ENCODE measurements around the gene EFHC1. TPM values are rescaled to one million over a fixed set of nuclear protein-coding genes. Genes with fewer than 3 reads are reported as not detected.

The EFHC1 gene
- polyA plus RNA-seq, 4 donors = 10.4 to 23.8 (median 19.7) TPM

DNA sequence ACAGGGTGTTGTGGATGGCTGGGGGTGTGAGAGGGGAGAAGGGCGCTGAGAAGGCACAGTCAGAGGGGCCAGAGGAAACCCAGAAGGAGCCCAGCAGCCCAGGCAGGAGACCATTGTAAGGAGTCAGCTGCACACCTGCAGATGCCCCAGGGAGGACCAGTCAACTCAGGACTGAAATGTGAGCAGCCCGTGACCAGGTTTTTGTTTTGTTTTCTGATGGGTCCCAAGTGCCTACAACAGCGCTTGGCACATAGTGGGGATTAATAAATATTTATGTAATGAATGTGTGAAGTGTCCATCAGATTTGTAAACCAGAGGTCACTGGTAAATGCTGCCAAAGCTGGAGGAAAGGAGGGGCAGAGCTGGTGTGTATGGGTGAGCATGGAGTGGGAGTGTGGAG, 126.5 kb downstream of the EFHC1 start:
- Histone ChIP-seq H3K36me3 (ENCODE audit: control insufficient read depth in 3 of 3, insufficient read depth in 2 of 3, low read depth in 1 of 3, low read length in 3 of 3) (peaks cover 0 to 22% (median 0%) of the 10 kb centered on the region in 3 donors), H3K4me1 (ENCODE audit: control insufficient read depth in 3 of 3, insufficient read depth in 2 of 3, low read depth in 1 of 3, low read length in 2 of 3) (peaks cover 23 to 59% (median 30%) of the 10 kb centered on the region in 3 donors)
- no peak for FAIRE-seq

DNA sequence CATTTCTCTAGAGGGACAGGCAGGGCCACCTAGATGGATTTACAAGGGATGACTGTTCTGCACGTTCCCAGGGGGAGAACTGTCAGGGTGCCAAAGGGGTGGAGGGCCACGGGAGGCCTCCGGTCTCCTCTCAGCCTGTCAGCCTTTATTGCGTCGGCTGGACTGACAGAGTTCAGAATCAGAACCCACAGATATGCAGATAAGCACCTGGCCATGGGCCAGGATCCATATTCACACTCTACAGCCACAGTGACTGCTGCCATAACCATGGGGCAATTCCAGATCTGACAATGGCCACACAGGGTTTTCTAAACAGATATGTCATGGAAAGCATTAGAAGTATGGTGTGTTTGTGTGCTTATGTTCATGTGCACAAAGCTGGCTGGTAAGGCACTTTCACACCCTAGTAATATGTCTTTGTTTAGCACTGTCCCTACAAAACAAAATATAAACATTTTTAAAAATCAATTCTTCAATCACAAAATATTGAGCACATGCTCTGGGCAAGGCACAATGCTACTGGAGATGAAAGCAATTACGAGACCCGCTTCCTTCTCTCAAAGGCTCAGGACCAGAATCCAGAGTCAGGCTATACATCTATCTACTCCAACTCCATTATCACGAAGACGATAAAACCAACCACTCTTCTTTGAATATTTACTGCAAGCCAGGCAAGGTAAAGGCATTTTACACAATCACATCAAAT, 127.7 kb downstream of the EFHC1 start:
- Histone ChIP-seq H3K36me3 (ENCODE audit: control insufficient read depth in 3 of 3, insufficient read depth in 2 of 3, low read depth in 1 of 3, low read length in 3 of 3) (peaks cover 0 to 24% (median 0%) of the 10 kb centered on the region in 3 donors), H3K4me1 (ENCODE audit: control insufficient read depth in 3 of 3, insufficient read depth in 2 of 3, low read depth in 1 of 3, low read length in 2 of 3) (peaks cover 23 to 70% (median 38%) of the 10 kb centered on the region in 3 donors), H3K4me3 (ENCODE audit: low read depth in 1 of 3, low read length in 3 of 3) (no peak overlapping the region), H3K9me3 (ENCODE audit: control insufficient read depth in 2 of 2, insufficient read depth in 1 of 2, low read depth in 1 of 2, low read length in 1 of 2) (no peaks in the 10 kb centered on the region), H3K27ac (ENCODE audit: low read depth in 1 of 3, low read length in 2 of 3) (no peak overlapping the region), H3K27me3 (ENCODE audit: control insufficient read depth in 3 of 3, insufficient read depth in 3 of 3, low read length in 3 of 3) (no peaks in the 10 kb centered on the region)
- 46 to 54% (median 48%) methylated on average over 9 of the region's 9 CpGs for WGBS, 3 donors
- no peak for FAIRE-seq
- DNase-seq = peak; percentile 70 to 87

More for the DNA sequence above, 126.5 kb downstream of the EFHC1 start:
- no peak overlapping the region for H3K4me3 ChIP-seq (ENCODE audit: low read depth in 1 of 3, low read length in 3 of 3)
- H3K27ac ChIP-seq (ENCODE audit: low read depth in 1 of 3, low read length in 2 of 3) = no peak overlapping the region
- DNase-seq = no peak
- no peaks in the 10 kb centered on the region for H3K27me3 ChIP-seq (ENCODE audit: control insufficient read depth in 3 of 3, insufficient read depth in 3 of 3, low read length in 3 of 3)
- no peaks in the 10 kb centered on the region for H3K9me3 ChIP-seq (ENCODE audit: control insufficient read depth in 2 of 2, insufficient read depth in 1 of 2, low read depth in 1 of 2, low read length in 1 of 2)
- 71 to 97% (median 94%) methylated on average over 3 of the region's 3 CpGs for WGBS, 3 donors

DNA sequence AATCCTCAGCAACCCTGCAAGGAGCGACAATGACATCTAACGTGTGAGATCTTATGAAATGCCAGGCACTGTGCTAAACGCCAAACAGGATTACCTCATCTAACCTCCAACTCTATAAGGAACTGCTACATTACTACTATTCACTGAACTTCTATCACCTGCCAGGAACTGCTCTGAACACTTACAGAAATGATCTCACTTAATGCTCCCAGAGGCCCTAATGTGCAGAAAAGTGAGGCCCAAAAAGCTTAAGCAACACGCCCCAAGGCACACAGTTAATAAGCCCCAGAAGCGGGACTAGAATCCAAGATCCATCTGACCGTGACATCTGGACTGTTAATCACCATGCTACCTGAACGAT, 128.2 kb downstream of the EFHC1 start:
- no peak overlapping the region for H3K4me3 ChIP-seq (ENCODE audit: low read depth in 1 of 3, low read length in 3 of 3)
- H3K27ac ChIP-seq (ENCODE audit: low read depth in 1 of 3, low read length in 2 of 3) = no peak overlapping the region
- WGBS, 3 donors = 74 to 78% (median 77%) methylated on average over 7 of the region's 7 CpGs
- H3K36me3 ChIP-seq (ENCODE audit: control insufficient read depth in 3 of 3, insufficient read depth in 2 of 3, low read depth in 1 of 3, low read length in 3 of 3) = peaks cover 0 to 24% (median 0%) of the 10 kb centered on the region in 3 donors
- DNase-seq (no peak), FAIRE-seq (no peak)
- H3K9me3 ChIP-seq (ENCODE audit: control insufficient read depth in 2 of 2, insufficient read depth in 1 of 2, low read depth in 1 of 2, low read length in 1 of 2) = no peaks in the 10 kb centered on the region
- peaks cover 24 to 75% (median 38%) of the 10 kb centered on the region in 3 donors for H3K4me1 ChIP-seq (ENCODE audit: control insufficient read depth in 3 of 3, insufficient read depth in 2 of 3, low read depth in 1 of 3, low read length in 2 of 3)
- H3K27me3 ChIP-seq (ENCODE audit: control insufficient read depth in 3 of 3, insufficient read depth in 3 of 3, low read length in 3 of 3) = no peaks in the 10 kb centered on the region

DNA sequence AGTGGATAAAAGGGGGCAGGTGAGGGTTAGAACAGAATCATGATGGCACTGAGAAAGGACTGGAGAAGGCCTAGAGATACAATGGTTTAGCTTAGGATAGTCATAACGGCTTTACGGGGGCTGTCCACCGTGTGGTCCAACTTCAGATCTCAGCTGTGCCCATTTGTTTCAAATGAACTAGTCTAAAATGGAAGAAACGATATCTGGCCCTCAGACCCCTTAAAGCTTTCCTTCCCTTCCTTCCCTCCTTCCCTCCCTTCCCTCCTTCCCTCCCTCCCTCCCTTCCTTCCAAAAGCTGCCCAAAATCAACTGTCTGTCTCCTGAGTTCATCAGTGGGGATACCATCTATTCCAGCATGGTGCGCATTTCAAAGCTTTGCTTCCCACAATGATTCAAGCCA, 128.9 kb downstream of the EFHC1 start:
- no peak for DNase-seq
- Histone ChIP-seq H3K4me3 (ENCODE audit: low read depth in 1 of 3, low read length in 3 of 3) (no peak overlapping the region), H3K4me1 (ENCODE audit: control insufficient read depth in 3 of 3, insufficient read depth in 2 of 3, low read depth in 1 of 3, low read length in 2 of 3) (peaks cover 24 to 72% (median 36%) of the 10 kb centered on the region in 3 donors), H3K9me3 (ENCODE audit: control insufficient read depth in 2 of 2, insufficient read depth in 1 of 2, low read depth in 1 of 2, low read length in 1 of 2) (no peaks in the 10 kb centered on the region), H3K27ac (ENCODE audit: low read depth in 1 of 3, low read length in 2 of 3) (no peak overlapping the region), H3K36me3 (ENCODE audit: control insufficient read depth in 3 of 3, insufficient read depth in 2 of 3, low read depth in 1 of 3, low read length in 3 of 3) (peaks cover 0 to 24% (median 0%) of the 10 kb centered on the region in 3 donors), H3K27me3 (ENCODE audit: control insufficient read depth in 3 of 3, insufficient read depth in 3 of 3, low read length in 3 of 3) (no peaks in the 10 kb centered on the region)
- 90 to 96% (median 92%) methylated on average over 5 of the region's 5 CpGs for WGBS, 3 donors
- no peak for FAIRE-seq

DNA sequence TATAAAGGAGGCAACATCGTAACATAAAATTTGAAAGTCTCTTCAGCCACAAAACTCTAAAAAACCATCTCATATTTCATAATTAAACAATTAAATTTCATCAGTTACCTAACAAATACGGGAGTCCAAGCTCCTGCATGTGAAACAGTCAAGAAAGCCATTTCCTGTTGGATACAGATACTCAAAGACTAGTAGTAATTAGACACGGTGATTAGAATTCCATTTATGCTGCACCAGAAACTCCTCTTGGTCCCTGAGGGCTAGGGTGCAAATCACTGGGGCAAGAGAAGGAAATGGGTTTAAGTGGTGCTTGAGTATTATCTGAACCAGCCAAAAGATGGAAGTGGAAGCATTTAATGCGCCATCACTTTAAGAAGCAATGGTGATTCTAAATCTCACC, 129.3 kb downstream of the EFHC1 start:
- Histone ChIP-seq H3K9me3 (ENCODE audit: control insufficient read depth in 2 of 2, insufficient read depth in 1 of 2, low read depth in 1 of 2, low read length in 1 of 2) (no peaks in the 10 kb centered on the region), H3K4me1 (ENCODE audit: control insufficient read depth in 3 of 3, insufficient read depth in 2 of 3, low read depth in 1 of 3, low read length in 2 of 3) (peaks cover 24 to 71% (median 34%) of the 10 kb centered on the region in 3 donors), H3K4me3 (ENCODE audit: low read depth in 1 of 3, low read length in 3 of 3) (no peak overlapping the region), H3K27me3 (ENCODE audit: control insufficient read depth in 3 of 3, insufficient read depth in 3 of 3, low read length in 3 of 3) (no peaks in the 10 kb centered on the region), H3K36me3 (ENCODE audit: control insufficient read depth in 3 of 3, insufficient read depth in 2 of 3, low read depth in 1 of 3, low read length in 3 of 3) (peaks cover 0 to 23% (median 0%) of the 10 kb centered on the region in 3 donors), H3K27ac (ENCODE audit: low read depth in 1 of 3, low read length in 2 of 3) (peak overlapping the region in 2 of 3 donors; percentile 63 to 75)
- no peak for DNase-seq
- no peak for FAIRE-seq
- WGBS, 3 donors = 54 to 79% (median 71%) methylated on average over 4 of the region's 4 CpGs

DNA sequence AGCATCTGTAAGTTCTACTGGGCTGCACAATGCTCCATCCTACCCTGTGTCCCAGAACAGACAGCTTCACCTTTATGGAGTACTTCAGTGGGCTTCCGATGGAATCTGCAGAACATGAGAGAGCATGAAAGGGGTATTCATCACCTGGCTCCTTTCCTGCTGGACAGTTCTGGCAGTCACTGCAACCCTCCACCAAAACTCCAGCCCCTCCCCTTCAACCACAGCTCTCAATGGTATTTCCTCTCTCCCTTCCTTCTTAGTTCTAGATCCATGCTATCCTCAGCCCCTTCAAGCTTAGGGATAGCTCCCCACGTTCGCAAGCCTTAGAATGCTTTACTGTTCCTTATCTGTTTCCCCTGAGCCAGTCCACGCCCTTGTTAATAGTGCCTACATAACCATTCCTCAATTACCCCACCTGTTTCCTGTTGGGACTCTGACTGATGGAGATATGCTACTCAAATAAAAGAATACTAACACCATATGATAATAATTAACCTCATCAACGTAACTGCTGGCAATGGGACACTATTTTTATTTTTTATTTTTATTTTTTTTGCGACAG, 130.0 kb downstream of the EFHC1 start:
- FAIRE-seq (no peak), DNase-seq (peak; percentile 82 to 95)
- 9 to 47% (median 32%) methylated on average over 6 of the region's 6 CpGs for WGBS, 3 donors
- H3K27me3 ChIP-seq (ENCODE audit: control insufficient read depth in 3 of 3, insufficient read depth in 3 of 3, low read length in 3 of 3) = no peaks in the 10 kb centered on the region
- H3K36me3 ChIP-seq (ENCODE audit: control insufficient read depth in 3 of 3, insufficient read depth in 2 of 3, low read depth in 1 of 3, low read length in 3 of 3) = peaks cover 0 to 26% (median 0%) of the 10 kb centered on the region in 3 donors
- H3K4me3 ChIP-seq (ENCODE audit: low read depth in 1 of 3, low read length in 3 of 3) = no peak overlapping the region
- H3K4me1 ChIP-seq (ENCODE audit: control insufficient read depth in 3 of 3, insufficient read depth in 2 of 3, low read depth in 1 of 3, low read length in 2 of 3) = peaks cover 24 to 67% (median 33%) of the 10 kb centered on the region in 3 donors
- H3K27ac ChIP-seq (ENCODE audit: low read depth in 1 of 3, low read length in 2 of 3) = peak overlapping the region; percentile 9 to 75 (median 63)
- H3K9me3 ChIP-seq (ENCODE audit: control insufficient read depth in 2 of 2, insufficient read depth in 1 of 2, low read depth in 1 of 2, low read length in 1 of 2) = no peaks in the 10 kb centered on the region

DNA sequence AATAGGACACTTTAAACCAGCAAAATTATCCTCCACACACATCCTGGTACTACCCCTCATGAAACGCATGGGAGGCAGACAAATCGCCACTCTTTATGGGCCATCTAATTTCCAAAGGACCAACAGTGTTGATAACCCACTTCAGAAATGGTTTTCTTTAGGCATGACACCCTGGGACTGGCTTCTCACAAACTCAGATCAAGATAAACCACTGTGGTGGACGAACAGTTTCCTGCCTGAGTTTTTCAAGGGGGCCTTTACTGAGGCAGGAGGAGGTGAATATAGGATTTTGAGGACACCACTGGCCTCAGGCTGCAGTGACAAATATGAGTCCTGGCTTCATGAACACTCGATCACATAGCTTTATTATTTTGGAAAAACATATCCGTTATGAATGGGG, 130.7 kb downstream of the EFHC1 start:
- no peak for DNase-seq
- Histone ChIP-seq H3K9me3 (ENCODE audit: control insufficient read depth in 2 of 2, insufficient read depth in 1 of 2, low read depth in 1 of 2, low read length in 1 of 2) (no peaks in the 10 kb centered on the region), H3K27me3 (ENCODE audit: control insufficient read depth in 3 of 3, insufficient read depth in 3 of 3, low read length in 3 of 3) (no peaks in the 10 kb centered on the region), H3K4me3 (ENCODE audit: low read depth in 1 of 3, low read length in 3 of 3) (no peak overlapping the region), H3K4me1 (ENCODE audit: control insufficient read depth in 3 of 3, insufficient read depth in 2 of 3, low read depth in 1 of 3, low read length in 2 of 3) (peaks cover 24 to 60% (median 29%) of the 10 kb centered on the region in 3 donors), H3K36me3 (ENCODE audit: control insufficient read depth in 3 of 3, insufficient read depth in 2 of 3, low read depth in 1 of 3, low read length in 3 of 3) (peaks cover 0 to 21% (median 0%) of the 10 kb centered on the region in 3 donors), H3K27ac (ENCODE audit: low read depth in 1 of 3, low read length in 2 of 3) (peak overlapping the region in 2 of 3 donors; percentile 8 to 34)
- 24 to 65% (median 34%) methylated on average over 5 of the region's 5 CpGs for WGBS, 3 donors
- FAIRE-seq = no peak

DNA sequence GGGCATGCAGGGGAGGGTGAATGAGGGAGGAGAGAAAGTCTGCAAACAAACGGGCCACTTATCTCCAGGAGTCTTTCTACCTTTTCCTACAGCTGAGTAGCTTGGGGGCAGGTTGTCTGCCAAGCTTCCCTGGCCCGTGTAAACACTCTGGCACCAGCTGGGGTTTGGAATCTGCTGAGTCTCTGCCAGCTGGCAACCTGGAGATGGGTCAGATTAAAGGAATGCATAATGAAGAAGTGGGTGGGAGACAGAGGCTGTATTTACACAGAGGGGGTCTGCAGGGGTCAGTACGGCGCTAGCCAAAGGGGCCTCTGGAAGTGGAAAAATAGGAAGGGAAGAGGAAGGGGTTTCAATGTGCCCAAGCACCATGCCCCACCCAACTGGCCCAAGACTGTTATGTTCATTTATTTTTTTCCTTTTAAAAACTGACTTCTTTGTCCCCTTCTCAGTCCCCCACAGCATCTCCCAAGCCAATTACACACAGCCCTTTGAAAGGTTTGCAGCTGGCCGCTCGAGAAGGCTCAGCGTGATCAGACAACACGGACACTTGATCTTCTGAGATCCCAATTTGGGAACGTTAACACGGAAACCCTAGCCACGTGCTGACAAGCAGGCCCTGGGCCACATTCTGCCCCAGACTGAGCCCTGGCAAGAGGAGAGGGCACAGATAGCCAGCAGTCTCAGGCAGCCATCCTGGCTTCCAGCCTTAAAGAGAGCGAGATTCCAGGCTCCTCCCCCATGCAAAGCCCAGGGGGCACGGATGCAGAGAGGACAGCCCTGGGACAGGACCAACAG, 131.5 kb downstream of the EFHC1 start:
- 19 to 37% (median 20%) methylated on average over 13 of the region's 13 CpGs for WGBS, 3 donors
- Histone ChIP-seq H3K27ac (ENCODE audit: low read depth in 1 of 3, low read length in 2 of 3) (peak overlapping the region in 2 of 3 donors; percentile 25 to 49), H3K4me1 (ENCODE audit: control insufficient read depth in 3 of 3, insufficient read depth in 2 of 3, low read depth in 1 of 3, low read length in 2 of 3) (peaks cover 24 to 60% (median 29%) of the 10 kb centered on the region in 3 donors), H3K36me3 (ENCODE audit: control insufficient read depth in 3 of 3, insufficient read depth in 2 of 3, low read depth in 1 of 3, low read length in 3 of 3) (peaks cover 0 to 16% (median 0%) of the 10 kb centered on the region in 3 donors), H3K9me3 (ENCODE audit: control insufficient read depth in 2 of 2, insufficient read depth in 1 of 2, low read depth in 1 of 2, low read length in 1 of 2) (no peaks in the 10 kb centered on the region), H3K27me3 (ENCODE audit: control insufficient read depth in 3 of 3, insufficient read depth in 3 of 3, low read length in 3 of 3) (no peaks in the 10 kb centered on the region), H3K4me3 (ENCODE audit: low read depth in 1 of 3, low read length in 3 of 3) (no peak overlapping the region)
- DNase-seq = peak; percentile 43 to 51
- no peak for FAIRE-seq
